Airway epithelial cell (primary cell): ENCODE results near the gene MRPS15. TPM values are rescaled to one million over a fixed set of nuclear protein-coding genes. Genes with fewer than 3 reads are reported as not detected.

ENCODE experiments used
- total RNA-seq: library from RNA; depleted of rRNA; stranded (reverse); fragments of >200 nt; gene quantifications from 2 replicates; pipeline ENCODE4 v1.2.3, GENCODE V29; 2015

Gene MRPS15
- 94.2 and 192 TPM in 2 replicates for total RNA-seq

DNA sequence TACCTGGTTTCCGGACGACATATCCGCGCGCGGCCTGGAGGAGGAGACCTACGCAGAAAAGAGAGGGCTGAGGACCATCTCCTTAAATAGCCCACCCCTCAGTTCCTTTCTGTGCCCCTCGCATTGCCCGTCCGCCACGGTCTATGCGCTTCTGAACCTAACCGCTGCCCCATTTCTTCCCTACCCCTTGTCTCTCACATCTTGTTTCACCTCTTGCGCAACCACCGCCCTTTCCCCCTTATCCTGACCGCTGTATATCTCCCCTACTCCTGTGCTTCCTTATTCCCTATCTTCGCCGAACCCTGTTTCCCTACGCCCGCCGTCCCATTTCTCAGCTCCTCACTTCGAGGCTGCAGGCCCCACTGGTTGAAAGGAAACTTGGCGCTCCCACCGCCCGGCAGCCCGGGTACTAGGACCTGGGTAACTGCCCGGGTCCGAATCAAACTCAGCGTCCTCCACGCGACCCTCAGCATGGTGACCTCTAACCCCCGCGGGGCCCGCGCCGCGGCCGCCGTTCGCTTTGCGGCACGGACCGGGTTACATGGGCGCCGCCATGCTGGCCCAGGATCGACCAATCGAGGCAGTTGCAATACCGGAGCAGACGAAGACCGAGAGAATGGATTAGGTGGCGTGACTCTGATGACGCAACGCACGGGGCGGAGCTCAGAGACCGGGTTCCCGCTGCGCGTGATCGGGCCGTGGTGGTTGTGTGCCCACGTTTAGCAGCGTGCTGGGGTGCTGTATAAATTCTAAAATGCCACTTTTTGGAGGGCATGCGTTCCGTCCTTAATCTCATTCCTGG lies at the start of gene MRPS15:
Gene MRPS15, minus strand, starts transcription at position 582 of the 802 bp plus-strand sequence. Its CDS starts 109 bp downstream, at position 473.

DNA sequence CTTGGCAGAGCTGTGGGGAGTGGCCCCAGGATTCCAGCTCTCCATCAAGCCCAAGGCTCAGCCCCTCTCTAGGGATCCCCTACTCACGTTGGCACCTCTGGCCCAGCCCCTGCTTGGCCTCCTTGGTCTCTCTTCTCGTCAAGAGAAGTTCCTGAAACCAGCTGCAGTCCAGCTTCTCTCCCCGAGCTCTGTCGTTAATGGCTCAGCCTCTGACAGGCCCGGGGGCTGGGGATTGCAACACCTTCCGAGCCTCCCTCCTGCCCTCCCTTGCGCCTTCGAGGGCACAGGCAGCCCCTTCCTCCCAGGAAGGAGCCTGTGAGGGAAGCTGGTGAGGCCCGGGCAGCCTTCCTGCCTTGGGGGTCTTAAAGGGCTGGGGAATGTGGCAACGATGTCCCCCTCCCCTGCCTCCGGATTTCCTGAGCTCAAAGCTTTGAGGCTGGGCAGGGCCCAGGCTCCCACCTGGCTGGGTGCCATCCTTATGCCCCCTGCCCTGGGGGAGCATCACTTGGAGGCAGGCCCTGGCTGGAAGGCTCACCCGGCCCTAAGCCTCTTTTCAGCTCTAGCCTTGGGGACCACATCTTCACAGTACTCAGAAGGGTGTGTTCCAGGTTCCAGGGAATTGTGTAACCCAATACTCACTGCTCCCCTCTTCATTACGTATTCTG lies 18.7 kb upstream of the MRPS15 start, which contains the start of gene CSF3R:
Gene CSF3R, minus strand, starts transcription at position 190 of the 665 bp plus-strand sequence. CDS start 3,417 bp downstream, outside the sequence.

DNA sequence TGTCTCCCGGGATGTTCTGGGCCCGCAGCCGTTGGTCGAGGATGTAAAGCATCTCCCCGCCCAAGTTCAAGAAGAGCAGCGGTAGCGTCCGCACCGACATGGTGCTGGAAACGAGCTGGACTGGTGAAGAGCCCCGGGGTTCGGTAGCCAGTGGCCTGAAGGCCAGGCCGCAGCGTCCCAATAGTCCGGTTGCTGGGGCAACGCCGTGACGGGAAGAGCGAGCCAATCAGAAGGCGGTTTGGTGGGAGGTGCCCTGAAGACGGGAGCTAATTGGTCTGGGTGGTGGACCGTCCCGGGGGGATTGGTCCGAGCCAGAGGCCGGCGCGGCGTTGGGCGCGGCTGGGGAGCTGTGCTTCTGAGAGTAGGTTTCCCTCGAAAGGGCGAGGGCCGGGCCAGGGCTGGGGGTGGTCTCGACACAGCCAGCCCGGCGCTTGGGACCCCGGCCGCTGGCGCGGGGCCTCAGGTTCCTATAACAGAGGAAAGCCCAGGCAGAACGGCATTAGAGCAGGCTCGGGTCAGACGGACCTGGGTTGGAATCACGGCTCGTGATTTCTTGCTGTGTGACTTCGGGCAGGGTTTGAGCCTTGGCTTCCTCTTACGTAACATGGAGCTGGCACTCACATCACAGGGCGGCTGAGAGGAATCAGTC lies 13.8 kb downstream of the MRPS15 start, which contains the start of gene OSCP1:
Gene OSCP1, minus strand, starts transcription at position 182 of the 649 bp plus-strand sequence. Its CDS starts 82 bp downstream, at position 100.

Other genes starting within 250 kb of the MRPS15 start
- 55.6 and 95.5 TPM in 2 replicates for gene THRAP3, start 239.9 kb downstream of the MRPS15 start, total RNA-seq
- gene SH3D21, start 158.0 kb downstream of the MRPS15 start, total RNA-seq: 5.8 and 7.6 TPM in 2 replicates
- 32.0 and 36.7 TPM in 2 replicates for gene EVA1B, start 140.7 kb downstream of the MRPS15 start, total RNA-seq
- gene STK40, start 78.5 kb downstream of the MRPS15 start, total RNA-seq: 14.4 and 14.5 TPM in 2 replicates
- 29.7 and 45.2 TPM in 2 replicates for gene LSM10, start 66.5 kb downstream of the MRPS15 start, total RNA-seq
- 6.4 and 11.0 TPM in 2 replicates for gene OSCP1, start 13.9 kb downstream of the MRPS15 start, total RNA-seq
- gene CSF3R, start 18.5 kb upstream of the MRPS15 start, total RNA-seq: not detected in 2 replicates